ENCODE data around the gene SFTPB.
A peak's percentile ranks its signal among the peaks of the same experiment; 100 is the strongest.

The SFTPB gene

GRCh38 chr2:85651097-85651496 lies 16.9 kb downstream of the SFTPB start:
- ATAC-seq, result no peak
- TF ChIP-seq ISL1 (CRISPR knock-in tag; IDR thresholded peaks at IDR 0.05), result no peak
- TF ChIP-seq TOX (CRISPR knock-in tag; IDR thresholded peaks at IDR 0.05; ENCODE audit: borderline replicate concordance), result no peak

- no peak for ATAC-seq
- no peak for TF ChIP-seq TOX (CRISPR knock-in tag; IDR thresholded peaks at IDR 0.05; ENCODE audit: borderline replicate concordance)
- no peak for TF ChIP-seq POU6F1 (CRISPR knock-in tag; IDR thresholded peaks at IDR 0.05; ENCODE audit: borderline replicate concordance, low read depth)
- no peak for TF ChIP-seq ESRRG (CRISPR knock-in tag; IDR thresholded peaks at IDR 0.05)
- TF ChIP-seq SNAI2 (CRISPR knock-in tag; IDR thresholded peaks at IDR 0.05), result no peak
- TF ChIP-seq ISL1 (CRISPR knock-in tag; IDR thresholded peaks at IDR 0.05), result no peak
- TF ChIP-seq PATZ1 (CRISPR knock-in tag; IDR thresholded peaks at IDR 0.05; ENCODE audit: borderline replicate concordance), result no peak
- no peak for TF ChIP-seq ARNTL (CRISPR knock-in tag; IDR thresholded peaks at IDR 0.05; ENCODE audit: borderline replicate concordance, low read depth)
- no peak for TF ChIP-seq CSRNP3 (CRISPR knock-in tag; IDR thresholded peaks at IDR 0.05)
- no peak for TF ChIP-seq GLIS3 (CRISPR knock-in tag; IDR thresholded peaks at IDR 0.05)
- TF ChIP-seq ZNF70 (CRISPR knock-in tag; IDR thresholded peaks at IDR 0.05), result no peak
Observed at GRCh38 chr2:85650456-85650855, 17.5 kb downstream of the SFTPB start.

GRCh38 chr2:85649201-85650190 lies 18.5 kb downstream of the SFTPB start:
- TF ChIP-seq TOX (CRISPR knock-in tag; IDR thresholded peaks at IDR 0.05; ENCODE audit: borderline replicate concordance) (no peak), RARB (CRISPR knock-in tag; IDR thresholded peaks at IDR 0.05) (no peak), POU6F1 (CRISPR knock-in tag; IDR thresholded peaks at IDR 0.05; ENCODE audit: borderline replicate concordance, low read depth) (no peak), CSRNP3 (CRISPR knock-in tag; IDR thresholded peaks at IDR 0.05) (no peak), BACH2 (CRISPR knock-in tag; IDR thresholded peaks at IDR 0.05; ENCODE audit: borderline replicate concordance) (no peak), TSHZ2 (CRISPR knock-in tag; IDR thresholded peaks at IDR 0.05) (no peak), ISL1 (CRISPR knock-in tag; IDR thresholded peaks at IDR 0.05) (no peak), ZNF70 (CRISPR knock-in tag; IDR thresholded peaks at IDR 0.05) (no peak), ZC3H10 (CRISPR knock-in tag; IDR thresholded peaks at IDR 0.05) (no peak), ZFP30 (CRISPR knock-in tag; IDR thresholded peaks at IDR 0.05) (no peak), CREB5 (CRISPR knock-in tag; IDR thresholded peaks at IDR 0.05; ENCODE audit: low read depth) (no peak)
- ATAC-seq, result peak; percentile 12; the same call in 2 of the 3 replicates
